ENCODE results near the gene RSPH10B. TPM values are rescaled to one million over a fixed set of nuclear protein-coding genes. Genes with fewer than 3 reads are reported as not detected.
"Not testable (repeated sequence)": the region's sequence is repeated elsewhere in the genome, so short reads cannot be mapped to it uniquely, and the experiment has no call there.

Gene RSPH10B
- not detected for total RNA-seq
- long read RNA-seq, result 0 reads

- DNase-seq; intact Hi-C loops (cut with micrococcal nuclease): not testable (repeated sequence)
- ATAC-seq, result peak; percentile 82
These were observed at the start of gene RSPH10B for GRCh38 chr7:5970347-5970911. Gene RSPH10B (minus strand): TSS chr7:5970689. CDS start chr7:5967116, 3,573 bp downstream.

- intact Hi-C loops (cut with micrococcal nuclease), result no loop called here
- no peak for ATAC-seq
These were observed 46.1 kb upstream of the RSPH10B start for GRCh38 chr7:6016653-6016966.

DNA sequence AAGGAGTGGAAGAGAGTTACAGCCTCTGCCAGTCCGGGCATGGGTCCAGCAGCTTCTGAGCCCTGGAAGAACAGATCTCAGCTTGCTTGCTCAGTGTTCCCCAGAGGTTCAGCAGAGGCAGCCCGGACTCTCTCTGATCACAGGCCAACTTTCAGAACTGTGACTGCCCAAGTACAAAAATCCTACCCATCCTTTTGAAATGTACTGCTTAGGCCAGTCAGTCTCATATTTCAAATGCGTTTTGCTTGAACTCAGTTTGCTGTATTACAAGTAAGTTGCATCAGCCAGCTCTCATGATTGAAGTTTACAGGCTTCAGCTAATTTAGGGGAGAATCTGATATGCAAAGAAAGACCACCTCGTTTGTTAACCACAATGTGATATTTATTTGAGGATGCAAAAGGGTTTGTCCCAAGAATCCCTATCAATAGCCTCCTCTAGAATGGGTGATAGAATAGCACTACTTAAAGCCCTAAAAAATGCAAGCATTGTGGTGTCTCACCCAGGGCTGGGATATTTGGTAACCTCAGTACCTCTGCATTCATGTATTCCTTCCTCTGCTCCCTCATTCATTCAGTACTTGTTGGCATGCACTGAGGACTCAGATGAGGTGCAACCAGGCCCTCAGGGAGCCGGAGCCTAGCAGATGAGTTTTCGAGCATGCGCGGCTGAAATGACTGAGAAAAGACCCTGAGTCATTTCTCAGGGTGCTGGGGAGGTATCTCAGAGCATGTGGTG is 45.6 kb upstream of the RSPH10B start:
- ATAC-seq, result peak; percentile 88
- peak; percentile 85 for DNase-seq
- intact Hi-C loops (cut with micrococcal nuclease), result no loop called here

More at GRCh38 chr7:6016653-6016966, 46.1 kb upstream of the RSPH10B start:
- no peak for DNase-seq

DNA sequence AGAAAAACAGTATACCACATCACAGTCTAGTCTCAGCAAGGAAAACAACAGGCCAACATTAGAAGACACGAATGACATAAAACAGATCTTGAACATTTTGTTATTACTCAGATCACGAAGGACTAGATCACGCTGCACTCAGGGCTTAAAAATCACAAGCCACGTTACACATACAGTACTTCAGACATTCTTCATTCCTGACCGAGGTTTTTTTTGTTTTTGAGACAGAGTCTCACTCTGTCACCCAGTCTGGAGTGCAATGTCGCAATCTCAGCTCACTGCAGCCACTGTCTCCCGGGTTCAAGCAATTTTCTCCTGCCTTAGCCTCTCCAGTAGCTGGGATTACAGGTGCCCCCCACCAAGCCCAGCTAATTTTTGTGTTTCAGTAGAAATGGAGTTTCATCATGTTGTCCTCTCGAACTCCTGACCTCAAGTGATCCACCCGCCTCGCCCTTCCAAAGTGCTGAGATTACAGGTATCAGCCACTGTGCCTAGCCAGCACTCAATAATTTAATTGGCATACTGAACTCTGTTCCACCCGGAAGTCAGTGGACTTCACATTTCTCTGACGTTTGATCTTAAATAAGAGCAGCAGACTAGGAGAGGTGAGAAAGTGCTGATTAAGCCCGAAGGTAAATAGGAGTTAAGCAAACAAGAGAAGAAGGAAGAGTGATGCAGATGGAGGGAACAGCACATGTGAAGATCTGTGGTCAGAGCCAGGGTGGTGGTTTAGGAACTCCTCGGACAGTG is 42.0 kb upstream of the RSPH10B start:
- ATAC-seq, result no peak
- intact Hi-C loops (cut with micrococcal nuclease), result no loop called here

GRCh38 chr7:6011541-6011940 is 41.1 kb upstream of the RSPH10B start:
- DNase-seq, result no peak
- intact Hi-C loops (cut with micrococcal nuclease), result no loop called here
- ATAC-seq, result no peak

More for the DNA sequence above, 42.0 kb upstream of the RSPH10B start:
- DNase-seq, result no peak

GRCh38 chr7:6010370-6010769 is 39.9 kb upstream of the RSPH10B start:
- intact Hi-C loops (cut with micrococcal nuclease), result not testable (repeated sequence)

DNA sequence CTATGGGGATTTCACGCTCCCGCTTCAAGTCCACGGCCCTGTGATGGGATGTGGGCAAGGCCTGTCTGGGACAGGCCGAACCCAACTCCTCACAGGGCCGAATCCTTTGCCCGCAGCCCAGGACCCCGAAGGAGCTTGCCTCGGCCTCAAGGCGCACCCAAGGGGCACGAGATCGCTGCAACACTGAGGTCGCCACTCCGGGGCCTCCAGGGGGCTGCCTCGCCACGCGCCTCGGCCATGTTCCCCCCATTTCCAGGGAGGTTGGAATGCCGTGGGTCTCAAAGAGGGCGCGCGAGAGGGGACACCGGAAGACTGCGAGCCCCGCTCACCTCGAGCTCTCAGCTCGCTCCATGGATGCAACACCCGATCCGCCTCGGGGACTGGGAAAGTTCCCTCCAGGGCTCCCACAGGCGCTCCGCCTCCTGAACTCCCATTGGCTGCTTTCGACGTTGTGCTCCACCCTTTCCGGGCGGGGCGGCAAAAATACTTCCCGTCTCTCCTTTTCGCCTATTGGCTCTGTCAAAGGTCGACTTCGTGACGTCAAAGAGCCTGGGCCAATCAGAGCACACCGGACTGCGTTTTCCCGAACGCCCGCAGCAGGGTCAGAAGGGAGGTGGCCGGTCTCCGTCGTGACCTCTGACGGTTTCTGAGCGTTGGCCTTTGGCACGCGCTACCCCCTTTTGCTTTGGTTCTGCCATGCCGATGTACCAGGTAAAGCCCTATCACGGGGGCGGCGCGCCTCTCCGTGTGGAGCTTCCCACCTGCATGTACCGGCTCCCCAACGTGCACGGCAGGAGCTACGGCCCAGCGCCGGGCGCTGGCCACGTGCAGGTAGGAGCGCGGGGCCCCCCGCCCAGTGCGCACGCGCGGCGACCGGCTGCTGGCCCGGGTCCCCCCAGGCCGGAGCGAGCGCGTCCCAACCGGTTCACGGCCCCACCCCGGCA is 38.5 kb upstream of the RSPH10B start, which contains the start of the genes AIMP2 and PMS2:
TSS of gene AIMP2 (plus strand) at position 605 of the 944 bp plus-strand sequence. CDS start at position 697, 92 bp downstream.
TSS of gene PMS2 (minus strand) at position 382 of the 944 bp plus-strand sequence. CDS start at position 352, 30 bp downstream.
- intact Hi-C loops (cut with micrococcal nuclease), result no loop called here
- DNase-seq (peak; percentile 97), ATAC-seq (peak; percentile 97)

More at GRCh38 chr7:6010370-6010769, 39.9 kb upstream of the RSPH10B start:
- ATAC-seq, DNase-seq: not testable (repeated sequence)

DNA sequence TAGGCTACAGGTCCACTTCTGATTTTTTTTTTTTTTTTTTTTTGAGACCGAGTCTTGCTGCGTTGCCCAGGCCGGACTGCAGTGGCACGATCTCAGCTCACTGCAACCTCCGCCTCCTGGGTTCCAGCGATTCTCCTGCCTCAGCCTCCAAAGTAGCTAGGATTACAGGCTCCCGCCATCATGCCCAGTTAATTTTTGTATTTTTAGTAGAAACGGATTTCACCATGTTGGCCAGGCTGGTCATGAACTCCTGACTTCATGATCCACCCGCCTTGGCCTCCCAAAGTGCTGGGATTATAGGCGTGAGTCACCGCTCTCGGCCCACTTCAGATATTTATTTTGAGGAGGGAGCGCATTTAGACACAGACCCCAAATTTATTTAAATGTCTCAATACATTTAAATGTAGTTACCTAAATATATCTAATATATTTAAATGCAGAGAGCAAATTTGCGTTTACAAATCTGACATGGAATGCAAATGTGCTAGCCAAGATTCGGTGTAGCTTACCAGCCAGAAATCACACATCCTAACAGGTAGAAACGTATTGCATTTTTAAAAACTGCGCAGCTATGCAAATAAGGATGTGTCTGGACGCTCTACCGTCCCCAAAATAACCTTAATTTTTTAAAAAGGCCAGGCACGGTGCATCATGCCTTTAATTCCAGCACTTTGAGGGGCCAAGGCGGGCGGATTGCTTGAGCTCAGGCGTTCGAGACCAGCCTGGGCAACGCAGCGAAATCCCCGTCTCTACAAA is 37.5 kb upstream of the RSPH10B start:
- intact Hi-C loops (cut with micrococcal nuclease); DNase-seq; ATAC-seq: not testable (repeated sequence)

- intact Hi-C loops (cut with micrococcal nuclease), result no loop called here
These were observed 36.9 kb upstream of the RSPH10B start for GRCh38 chr7:6007386-6007785.

GRCh38 chr7:5997210-5997808 is 26.8 kb upstream of the RSPH10B start:
- DNase-seq (no peak), ATAC-seq (peak; percentile 71)
- intact Hi-C loops (cut with micrococcal nuclease), result loop anchor here (10.0 kb wide), 1 partner anchor 327 kb away; no protein-coding TSS in a partner anchor

More at GRCh38 chr7:6007386-6007785, 36.9 kb upstream of the RSPH10B start:
- ATAC-seq (no peak), DNase-seq (no peak)

DNA sequence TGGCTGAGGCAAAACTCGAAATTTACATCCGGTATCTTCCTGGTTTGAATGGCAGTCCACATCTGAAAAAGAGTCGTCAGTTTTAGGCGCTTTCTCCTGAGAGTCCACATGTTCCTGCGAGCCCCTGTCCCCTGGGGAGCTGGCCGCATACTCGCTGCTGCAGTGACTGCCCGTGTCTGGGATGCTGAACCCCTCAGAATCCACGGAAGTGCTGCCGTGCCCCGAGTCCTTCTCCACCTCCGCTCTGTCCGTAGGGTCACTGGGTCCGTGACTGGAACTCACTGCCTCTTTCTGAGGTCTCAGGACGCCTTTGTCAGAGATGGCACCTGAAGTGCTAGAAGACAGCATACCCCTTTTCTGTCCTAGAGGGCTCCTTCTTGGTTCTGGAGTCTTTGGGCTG is 16.6 kb upstream of the RSPH10B start:
- intact Hi-C loops (cut with micrococcal nuclease); ATAC-seq; DNase-seq: not testable (repeated sequence)

DNA sequence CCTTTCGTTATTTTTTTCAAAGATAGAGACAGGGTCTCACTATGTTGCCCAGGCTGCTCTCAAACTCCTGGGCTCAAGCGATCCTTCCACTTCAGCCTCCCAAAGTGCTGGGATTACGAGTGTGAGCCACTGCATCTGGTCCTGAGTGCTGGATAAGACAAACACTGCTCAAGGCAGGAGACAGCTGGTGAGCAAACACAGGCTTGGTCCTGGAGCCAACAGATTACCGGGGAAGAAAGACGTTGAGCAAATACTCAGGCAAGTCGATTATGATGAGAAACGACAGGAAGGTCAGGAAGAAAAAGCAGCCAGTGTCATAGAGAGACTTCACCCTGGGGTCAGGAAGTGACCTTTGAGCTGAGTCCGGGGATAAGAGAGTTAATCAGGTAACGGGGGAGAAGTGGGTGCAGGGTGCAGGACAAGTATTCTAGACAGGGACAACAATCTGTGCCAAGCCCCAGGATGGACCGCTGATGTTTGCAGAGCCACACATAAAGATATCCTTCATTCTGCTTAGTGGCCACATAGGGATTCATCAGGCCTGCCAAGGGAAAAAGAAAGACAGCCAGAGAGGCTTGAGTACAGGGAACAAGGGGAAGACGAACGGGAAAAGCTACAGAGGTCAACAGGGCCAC is 9.3 kb upstream of the RSPH10B start:
- intact Hi-C loops (cut with micrococcal nuclease); ATAC-seq; DNase-seq: not testable (repeated sequence)

GRCh38 chr7:5973580-5973979 is 3.1 kb upstream of the RSPH10B start:
- DNase-seq; ATAC-seq; intact Hi-C loops (cut with micrococcal nuclease): not testable (repeated sequence)

DNA sequence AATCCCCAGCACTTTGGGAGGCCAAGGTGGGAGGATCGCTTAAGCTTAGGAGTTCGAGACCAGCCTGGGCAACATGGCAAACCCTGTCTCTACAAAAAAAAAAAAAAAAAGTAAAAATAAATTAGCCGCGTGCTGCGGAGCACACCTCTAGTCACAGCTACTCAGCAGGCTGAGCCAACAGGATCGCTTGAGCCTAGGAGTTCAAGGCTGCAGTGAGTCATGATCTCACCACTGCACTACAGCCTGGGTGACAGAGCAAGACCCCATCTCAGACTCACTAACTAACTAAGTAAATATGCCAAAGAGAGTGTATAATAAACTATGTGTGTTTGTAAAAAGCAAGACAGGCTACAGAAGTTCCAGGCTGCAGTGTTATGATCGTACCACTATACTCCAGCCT is 6.7 kb downstream of the RSPH10B start:
- DNase-seq; ATAC-seq; intact Hi-C loops (cut with micrococcal nuclease): not testable (repeated sequence)

DNA sequence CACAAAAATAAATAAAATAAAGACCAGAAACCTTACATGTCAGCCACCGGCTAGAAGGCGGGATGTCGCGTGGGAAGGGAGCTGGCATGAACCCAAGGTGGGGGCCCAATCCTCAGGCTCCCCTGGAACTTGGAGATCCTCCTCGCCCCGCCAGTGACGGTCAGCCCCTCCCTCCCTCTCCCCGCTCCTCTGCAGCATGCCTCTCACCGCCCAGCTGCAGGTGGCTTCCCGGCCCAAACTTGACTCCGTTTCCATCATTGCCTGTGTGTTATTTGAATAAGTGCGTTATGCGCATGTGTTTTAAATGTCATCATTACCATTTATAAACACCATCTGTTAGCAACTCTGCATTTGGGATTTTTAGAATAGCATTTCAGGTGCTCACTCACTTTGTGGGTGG is 7.3 kb downstream of the RSPH10B start:
- ATAC-seq; intact Hi-C loops (cut with micrococcal nuclease); DNase-seq: not testable (repeated sequence)

DNA sequence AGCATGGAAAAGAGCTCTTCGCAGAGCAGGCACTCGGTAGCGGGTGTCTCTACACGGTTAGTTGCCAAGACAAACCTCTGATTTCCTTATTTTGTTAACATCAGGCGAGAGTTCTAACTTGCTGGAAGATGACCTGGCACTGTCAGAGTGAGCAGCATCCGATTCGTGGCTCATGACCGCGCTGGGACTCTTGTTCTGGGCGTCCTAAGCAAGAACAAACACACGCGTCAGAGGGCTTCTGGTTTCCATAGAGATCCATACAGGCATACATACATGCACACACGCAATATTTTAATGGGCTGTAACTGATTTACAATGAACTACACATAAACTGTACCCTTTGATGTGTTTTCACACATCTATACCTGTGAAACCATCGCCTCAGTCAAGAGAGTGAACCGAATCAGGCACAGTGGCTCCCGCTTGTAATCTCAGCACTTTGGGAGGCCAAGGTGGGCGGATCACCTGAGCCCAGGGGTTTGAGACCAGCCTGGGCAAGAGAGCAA is 35.5 kb downstream of the RSPH10B start:
- ATAC-seq; intact Hi-C loops (cut with micrococcal nuclease); DNase-seq: not testable (repeated sequence)
